ENCODE data around the gene FGD4. TPM values are rescaled to one million over a fixed set of nuclear protein-coding genes. Genes with fewer than 3 reads are reported as not detected.

FGD4 gene
- total and polyA plus RNA-seq, 2 of the 4 experiments (the other 2 are of a cell fraction), result 2.1 to 8.8 TPM

DNA sequence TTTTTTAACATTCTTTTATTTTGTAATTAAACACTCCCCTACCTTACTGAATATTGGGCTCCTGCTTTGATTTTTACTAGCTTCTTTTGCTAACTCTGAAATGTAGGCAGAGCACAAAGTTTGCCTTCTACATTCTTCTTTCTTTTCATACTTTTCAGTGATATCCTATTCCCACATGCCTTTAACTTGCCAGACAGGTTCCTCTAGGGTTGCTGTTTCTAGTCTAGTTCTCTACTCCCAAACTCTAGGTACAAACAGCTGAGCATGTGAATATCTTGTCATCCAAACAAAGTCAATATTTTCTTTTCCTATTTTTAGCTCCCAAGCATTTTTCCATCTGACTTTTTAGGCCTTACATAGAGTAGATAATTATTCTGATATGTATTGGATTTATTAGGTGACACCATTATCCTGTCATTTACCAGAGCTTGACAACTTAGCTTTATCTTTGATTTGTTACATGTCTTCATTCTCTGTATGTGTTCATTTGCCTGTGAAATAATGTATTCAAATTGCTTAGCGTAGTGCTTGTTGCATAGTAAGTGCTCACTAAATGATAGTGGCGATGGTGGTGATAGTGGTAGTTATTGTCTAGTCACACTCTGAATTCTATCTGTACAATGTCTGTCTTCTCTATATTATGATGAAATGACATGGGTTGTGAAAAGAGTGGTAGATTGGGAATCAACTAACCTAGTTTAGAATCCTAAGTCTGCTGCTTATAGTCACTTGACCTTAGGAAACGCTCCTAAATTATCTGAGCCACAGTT lies 206.2 kb downstream of the FGD4 start:
- H3K27ac ChIP-seq (ENCODE audit: insufficient read depth, low read length), result no peak overlapping the region
- ATAC-seq (ENCODE audit: low read depth) (no peak), DNase-seq (no peak)
- H4K91ac ChIP-seq (ENCODE audit: insufficient read depth, low read depth, low read length), result no peak overlapping the region
- no peak overlapping the region for H3K4me2 ChIP-seq (ENCODE audit: low read depth, low read length)
- H2BK15ac ChIP-seq (ENCODE audit: low read depth, low read length), result no peak overlapping the region
- no peak overlapping the region for H3K4me3 ChIP-seq (ENCODE audit: insufficient read depth, low read depth, low read length)
- H3K4me1 ChIP-seq (ENCODE audit: control insufficient read depth, insufficient read depth, low read length), result no peaks in the 10 kb centered on the region
- BruUV-seq (replicated peaks), result no TSS peak
- TF ChIP-seq FOS (IDR thresholded peaks at IDR 0.05; ENCODE audit: low read depth, low read length) (no peak), RFX5 (IDR thresholded peaks at IDR 0.05; ENCODE audit: low read depth, low read length) (no peak), MAZ (IDR thresholded peaks at IDR 0.05; ENCODE audit: borderline replicate concordance, low read depth, low read length) (no peak), CHD1 (IDR thresholded peaks at IDR 0.05; ENCODE audit: low read depth, low read length) (no peak), BHLHE40 (IDR thresholded peaks at IDR 0.05; ENCODE audit: low read depth, low read length) (no peak), POLR2A (IDR thresholded peaks at IDR 0.05; ENCODE audit: low read depth, low read length) (no peak)
- TF ChIP-seq, protein P1, sequence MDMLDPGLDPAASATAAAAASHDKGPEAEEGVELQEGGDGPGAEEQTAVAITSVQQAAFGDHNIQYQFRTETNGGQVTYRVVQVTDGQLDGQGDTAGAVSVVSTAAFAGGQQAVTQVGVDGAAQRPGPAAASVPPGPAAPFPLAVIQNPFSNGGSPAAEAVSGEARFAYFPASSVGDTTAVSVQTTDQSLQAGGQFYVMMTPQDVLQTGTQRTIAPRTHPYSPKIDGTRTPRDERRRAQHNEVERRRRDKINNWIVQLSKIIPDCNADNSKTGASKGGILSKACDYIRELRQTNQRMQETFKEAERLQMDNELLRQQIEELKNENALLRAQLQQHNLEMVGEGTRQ (IDR thresholded peaks at IDR 0.05; ENCODE audit: low read depth, low read length), result no peak
- TF ChIP-seq, protein P2, sequence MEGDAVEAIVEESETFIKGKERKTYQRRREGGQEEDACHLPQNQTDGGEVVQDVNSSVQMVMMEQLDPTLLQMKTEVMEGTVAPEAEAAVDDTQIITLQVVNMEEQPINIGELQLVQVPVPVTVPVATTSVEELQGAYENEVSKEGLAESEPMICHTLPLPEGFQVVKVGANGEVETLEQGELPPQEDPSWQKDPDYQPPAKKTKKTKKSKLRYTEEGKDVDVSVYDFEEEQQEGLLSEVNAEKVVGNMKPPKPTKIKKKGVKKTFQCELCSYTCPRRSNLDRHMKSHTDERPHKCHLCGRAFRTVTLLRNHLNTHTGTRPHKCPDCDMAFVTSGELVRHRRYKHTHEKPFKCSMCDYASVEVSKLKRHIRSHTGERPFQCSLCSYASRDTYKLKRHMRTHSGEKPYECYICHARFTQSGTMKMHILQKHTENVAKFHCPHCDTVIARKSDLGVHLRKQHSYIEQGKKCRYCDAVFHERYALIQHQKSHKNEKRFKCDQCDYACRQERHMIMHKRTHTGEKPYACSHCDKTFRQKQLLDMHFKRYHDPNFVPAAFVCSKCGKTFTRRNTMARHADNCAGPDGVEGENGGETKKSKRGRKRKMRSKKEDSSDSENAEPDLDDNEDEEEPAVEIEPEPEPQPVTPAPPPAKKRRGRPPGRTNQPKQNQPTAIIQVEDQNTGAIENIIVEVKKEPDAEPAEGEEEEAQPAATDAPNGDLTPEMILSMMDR (conservative IDR thresholded peaks at IDR 0.05; ENCODE audit: low read depth, low read length), result no peak
- H3K56ac ChIP-seq (ENCODE audit: extremely low read depth, insufficient read depth, low read length), result no peak overlapping the region
- H3K9me3 ChIP-seq (ENCODE audit: control insufficient read depth, insufficient read depth, low read length), result no peaks in the 10 kb centered on the region
- no peak overlapping the region for H3K18ac ChIP-seq (ENCODE audit: low read depth, low read length)
- H2AK5ac ChIP-seq (ENCODE audit: low read depth, low read length), result no peak overlapping the region
- H4K5ac ChIP-seq (ENCODE audit: low read depth, low read length), result no peak overlapping the region
- no peak overlapping the region for H3K4ac ChIP-seq (ENCODE audit: low read depth, low read length)
- H3K9me1 ChIP-seq (ENCODE audit: insufficient read depth, low read length), result peaks cover 3% of the 10 kb centered on the region
- peaks cover 7% of the 10 kb centered on the region; the same call in 1 of the 2 replicates for H3K36me3 ChIP-seq (ENCODE audit: control insufficient read depth, insufficient read depth, low read length)
- H3K9ac ChIP-seq (ENCODE audit: low read depth, low read length), result no peak overlapping the region
- no peak overlapping the region for H2BK120ac ChIP-seq (ENCODE audit: low read depth, low read length)
- no peak overlapping the region for H2AFZ ChIP-seq (replicated peaks; ENCODE audit: low read length, poor library complexity)
- WGBS, 2 experiments (ENCODE audit: extremely low coverage in 2 of 2, insufficient read length in 1 of 2), result no CpG with 5 or more reads among the region's 3 CpGs
- H2BK20ac ChIP-seq (ENCODE audit: low read depth, low read length), result no peak overlapping the region
- H4K8ac ChIP-seq (ENCODE audit: low read depth in 2 of 2, low read length in 2 of 2), result no peak overlapping the region
- H2BK5ac ChIP-seq (ENCODE audit: low read depth, low read length, poor library complexity, severe bottlenecking), result no peak overlapping the region
- in situ Hi-C loops (cut with MboI; ENCODE audit: low sequenced_read_pairs) (no loop called here), dilution Hi-C loops (cut with HindIII; ENCODE audit: low sequenced_read_pairs, unreplicated experiment) (no loop called here), intact Hi-C loops (cut with micrococcal nuclease) (loop anchor here (1.0 kb wide), 1 partner anchor 12 kb away; no protein-coding TSS in a partner anchor)
- H3K27me3 ChIP-seq (ENCODE audit: control insufficient read depth, insufficient read depth, low read length), result no peaks in the 10 kb centered on the region
- no peak overlapping the region for H3K14ac ChIP-seq (replicated peaks; ENCODE audit: low read depth, low read length)
- ChIA-PET POLR2A (ENCODE audit: unreplicated experiment) (no interaction called here), CTCF (interaction anchor here (0.7 kb wide), 1 partner anchor 13 kb away, joined by 4 read pairs; no protein-coding TSS in a partner anchor)
- H2AK9ac ChIP-seq (replicated peaks; ENCODE audit: low read depth, low read length, poor library complexity), result no peak overlapping the region
- H3K79me1 ChIP-seq (ENCODE audit: low read depth in 1 of 2, low read length in 2 of 2), result peaks cover 0 to 8% of the 10 kb centered on the region in 2 experiments; a peak in 1 of 4 replicates
- H3K23ac ChIP-seq (ENCODE audit: low read depth, low read length), result no peak overlapping the region
- no peaks in the 10 kb centered on the region for H4K20me1 ChIP-seq (ENCODE audit: insufficient read depth, low read length)

Measured in IMR-90 (cell line).